SK-N-SH treated with all-trans-retinoic acid at 6 μM for 48 hours (cell line): ENCODE measurements around the gene CPNE5.

ENCODE experiments used
- ARNTL ChIP-seq: fragments of 450-650 bp; formaldehyde crosslinking; IDR thresholded peaks from 2 replicates; pipeline ENCODE4 v1.5.0; 2020; ENCODE audit warnings: low read depth, mild to moderate bottlenecking, moderate library complexity, borderline replicate concordance
- CREB5 ChIP-seq: fragments of 250-450 bp; sonication (Bioruptor Pico); IDR thresholded peaks from 2 replicates; pipeline ENCODE4 v1.5.1; 2020; ENCODE audit warnings: low read depth, mild to moderate bottlenecking, moderate library complexity
- OSR1 ChIP-seq: fragments of 250-450 bp; sonication (Bioruptor Pico); IDR thresholded peaks from 2 replicates; pipeline ENCODE4 v1.8.0; 2022; ENCODE audit warnings: moderate library complexity, mild to moderate bottlenecking, inconsistent platforms
- PATZ1 ChIP-seq: fragments of 250-450 bp; sonication (Bioruptor Pico); IDR thresholded peaks from 2 replicates; pipeline ENCODE4 v1.8.0; 2020; ENCODE audit warnings: mild to moderate bottlenecking, moderate library complexity, borderline replicate concordance
- PPARA ChIP-seq: fragments of 250-450 bp; sonication (Bioruptor Pico); IDR thresholded peaks from 2 replicates; pipeline ENCODE4 v1.5.0; 2020; ENCODE audit warnings: mild to moderate bottlenecking, borderline replicate concordance
- TCF4 ChIP-seq: fragments of 250-450 bp; sonication (Bioruptor Pico); IDR thresholded peaks from 2 replicates; pipeline ENCODE4 v1.8.0; 2021; ENCODE audit warnings: mild to moderate bottlenecking, moderate library complexity, borderline replicate concordance
- ZFP3 ChIP-seq: fragments of 250-450 bp; sonication (Bioruptor Pico); IDR thresholded peaks from 2 replicates; pipeline ENCODE4 v1.5.0; 2020; ENCODE audit warnings: mild to moderate bottlenecking, moderate library complexity

- TF ChIP-seq TCF4 (no peak), CREB5 (CRISPR knock-in tag) (no peak), PATZ1 (CRISPR knock-in tag) (no peak), PPARA (no peak), OSR1 (CRISPR knock-in tag) (no peak), ZFP3 (CRISPR knock-in tag) (no peak), ARNTL (no peak)
These were observed 124.7 kb downstream of the CPNE5 start for GRCh38 chr6:36714511-36714910.
